Breast epithelium (tissue), 4 donors: ENCODE results near the gene EPRS1. TPM values are rescaled to one million over a fixed set of nuclear protein-coding genes. Genes with fewer than 3 reads are reported as not detected.

Source experiments
- DNase-seq, 2 donors: peaks; one replicate each; pipeline ENCODE4 v3.0.0-alpha.2; 2019; ENCODE audit warnings: low spot score in 2 of 2
- H3K27ac ChIP-seq, 2 donors: fragments of 200-600 bp; sonication (generic) in 1 of 2; one replicate each; pipeline ENCODE4 v1.5.1; 2016 to 2019; ENCODE audit warnings: mild to moderate bottlenecking in 1 of 2
- H3K27me3 ChIP-seq, 2 donors: fragments of 200-600 bp; sonication (generic) in 1 of 2; one replicate each; pipeline versions ENCODE4 v1.5.1 to v1.6.0; 2017 to 2019; ENCODE audit warnings: control low read depth in 1 of 2, mild to moderate bottlenecking in 1 of 2
- H3K36me3 ChIP-seq: fragments of 200-600 bp; one replicate; pipeline ENCODE4 v1.5.1; 2019
- H3K4me1 ChIP-seq, 2 donors: fragments of 200-600 bp; sonication (generic); one replicate each; pipeline ENCODE4 v1.5.1; 2016 to 2019; ENCODE audit warnings: control low read depth in 1 of 2
- H3K4me3 ChIP-seq, 3 donors: fragments of 200-600 bp; sonication (generic); 1 replicate in 2 of 3; 2 replicates in 1 of 3; pipeline ENCODE4 v1.5.1; 2016 to 2019; ENCODE audit warnings: mild to moderate bottlenecking in 3 of 3, moderate library complexity in 2 of 3
- H3K9me3 ChIP-seq, 2 donors: fragments of 200-600 bp; sonication (generic) in 1 of 2; one replicate each; pipeline ENCODE4 v1.5.1; 2016 to 2019; ENCODE audit warnings: control low read depth in 1 of 2
- POLR2A ChIP-seq: fragments of 450-650 bp; IDR thresholded peaks from one replicate; pipeline ENCODE4 v1.6.1; 2016; ENCODE audit warnings: antibody characterized with exemption, mild to moderate bottlenecking, moderate library complexity
- POLR2AphosphoS5 ChIP-seq, 3 donors: sonication (generic); formaldehyde crosslinking; IDR thresholded peaks; one replicate each; pipeline ENCODE4 v1.6.1; 2017; ENCODE audit warnings: antibody characterized with exemption in 3 of 3
- intact Hi-C: fragments of 100-400 bp; cut with DNase I; formaldehyde crosslinking; loops from one replicate; pipeline ENCODE4 v1.15.1; 2023; ENCODE audit warnings: low total_unique reads
- total RNA-seq, 3 donors: library from RNA; depleted of rRNA; stranded (reverse); fragments of >200 nt; gene quantifications; one replicate each; pipeline ENCODE4 v1.1.0, GENCODE V29; 2016
- TF ChIP-seq, protein P1 (sequence below), 3 donors: fragments of 450-650 bp; IDR thresholded peaks; one replicate each; pipeline ENCODE4 v1.5.1; 2016 to 2017; ENCODE audit warnings: antibody characterized with exemption in 3 of 3, mild to moderate bottlenecking in 3 of 3, moderate library complexity in 3 of 3

EPRS1 gene
- total RNA-seq, 3 donors from 2014 or later = 41.3 to 64.8 (median 47.5) TPM

- Histone ChIP-seq H3K27ac (no peak overlapping the region), H3K4me1 (no peaks in the 10 kb centered on the region), H3K4me3 (no peak overlapping the region), H3K27me3 (no peaks in the 10 kb centered on the region), H3K9me3 (no peaks in the 10 kb centered on the region), H3K36me3 (no peaks in the 10 kb centered on the region)
- intact Hi-C loops = no loop called here
- no peak for TF ChIP-seq POLR2AphosphoS5 (IDR thresholded peaks at IDR 0.05)
- no peak for TF ChIP-seq POLR2A
- no peak for DNase-seq
Measured at GRCh38 chr1:220011620-220012019, 34.7 kb downstream of the EPRS1 start.

- no peaks in the 10 kb centered on the region for H3K36me3 ChIP-seq
- DNase-seq = no peak
- H3K4me1 ChIP-seq = no peaks in the 10 kb centered on the region
- no peaks in the 10 kb centered on the region for H3K27me3 ChIP-seq
- no peak overlapping the region for H3K4me3 ChIP-seq
- TF ChIP-seq POLR2A = no peak
- TF ChIP-seq, protein P1, sequence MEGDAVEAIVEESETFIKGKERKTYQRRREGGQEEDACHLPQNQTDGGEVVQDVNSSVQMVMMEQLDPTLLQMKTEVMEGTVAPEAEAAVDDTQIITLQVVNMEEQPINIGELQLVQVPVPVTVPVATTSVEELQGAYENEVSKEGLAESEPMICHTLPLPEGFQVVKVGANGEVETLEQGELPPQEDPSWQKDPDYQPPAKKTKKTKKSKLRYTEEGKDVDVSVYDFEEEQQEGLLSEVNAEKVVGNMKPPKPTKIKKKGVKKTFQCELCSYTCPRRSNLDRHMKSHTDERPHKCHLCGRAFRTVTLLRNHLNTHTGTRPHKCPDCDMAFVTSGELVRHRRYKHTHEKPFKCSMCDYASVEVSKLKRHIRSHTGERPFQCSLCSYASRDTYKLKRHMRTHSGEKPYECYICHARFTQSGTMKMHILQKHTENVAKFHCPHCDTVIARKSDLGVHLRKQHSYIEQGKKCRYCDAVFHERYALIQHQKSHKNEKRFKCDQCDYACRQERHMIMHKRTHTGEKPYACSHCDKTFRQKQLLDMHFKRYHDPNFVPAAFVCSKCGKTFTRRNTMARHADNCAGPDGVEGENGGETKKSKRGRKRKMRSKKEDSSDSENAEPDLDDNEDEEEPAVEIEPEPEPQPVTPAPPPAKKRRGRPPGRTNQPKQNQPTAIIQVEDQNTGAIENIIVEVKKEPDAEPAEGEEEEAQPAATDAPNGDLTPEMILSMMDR (IDR thresholded peaks at IDR 0.05) = no peak
- no peak for TF ChIP-seq POLR2AphosphoS5 (IDR thresholded peaks at IDR 0.05)
- no peak overlapping the region for H3K27ac ChIP-seq
- intact Hi-C loops = no loop called here
- H3K9me3 ChIP-seq = no peaks in the 10 kb centered on the region
Measured at GRCh38 chr1:220007438-220007837, 38.9 kb downstream of the EPRS1 start.

DNA sequence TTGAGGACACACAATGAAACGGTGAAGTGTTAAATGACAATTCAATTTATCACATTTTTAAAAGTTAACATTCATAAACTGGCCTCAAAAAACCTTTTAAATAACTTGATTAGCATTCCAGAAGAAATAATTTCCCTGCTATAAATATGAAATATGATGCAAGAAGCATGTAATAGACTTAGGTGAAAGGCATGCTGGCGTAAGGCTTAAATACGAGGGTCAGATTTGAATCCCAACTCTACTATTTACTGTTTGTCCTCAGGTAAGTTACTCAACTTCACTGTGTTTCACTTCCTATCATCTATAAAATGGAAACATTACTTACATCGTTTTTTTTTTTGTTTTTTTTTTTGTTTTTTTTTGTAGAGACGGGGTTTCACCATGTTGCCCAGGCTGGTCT is 40.8 kb downstream of the EPRS1 start:
- Histone ChIP-seq H3K4me3 (no peak overlapping the region), H3K9me3 (no peaks in the 10 kb centered on the region), H3K27ac (no peak overlapping the region), H3K36me3 (no peaks in the 10 kb centered on the region), H3K4me1 (no peaks in the 10 kb centered on the region), H3K27me3 (no peaks in the 10 kb centered on the region)
- DNase-seq = no peak
- intact Hi-C loops = no loop called here
- TF ChIP-seq POLR2A = no peak
- TF ChIP-seq, protein P1 (IDR thresholded peaks at IDR 0.05) = no peak
- no peak for TF ChIP-seq POLR2AphosphoS5 (IDR thresholded peaks at IDR 0.05)

DNA sequence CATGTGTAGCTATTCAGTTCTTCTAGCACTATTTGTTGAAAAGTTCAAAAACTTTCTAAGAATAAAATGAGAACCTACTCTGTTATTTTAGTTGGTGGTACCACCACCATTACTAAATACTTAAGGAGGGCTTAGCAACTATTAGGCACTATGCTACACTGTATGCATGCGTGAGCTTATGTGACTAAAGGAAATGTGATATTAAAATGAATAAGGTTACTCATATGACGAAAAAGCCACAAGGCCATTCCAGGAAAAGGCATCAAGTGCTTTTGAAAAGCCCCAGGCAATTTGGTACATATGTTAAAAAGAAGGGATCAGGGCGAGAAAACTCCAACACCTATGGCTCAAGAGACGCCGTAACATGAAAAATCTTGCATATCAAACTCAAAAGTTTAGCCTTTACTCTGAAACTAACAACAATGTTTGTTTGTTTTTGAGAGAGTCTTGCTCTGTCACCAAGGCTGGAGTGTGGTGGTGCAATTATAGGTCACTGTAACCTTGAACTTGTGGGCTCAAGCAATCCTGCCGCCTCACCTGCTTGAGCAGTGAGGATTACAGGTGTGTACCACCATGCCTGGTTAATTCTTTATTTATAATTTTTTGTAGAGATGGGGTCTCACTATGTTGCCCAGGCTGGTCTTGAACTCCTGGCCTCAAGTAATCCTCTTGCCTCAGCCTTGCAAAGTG is 42.5 kb downstream of the EPRS1 start:
- Histone ChIP-seq H3K27me3 (no peaks in the 10 kb centered on the region), H3K36me3 (no peaks in the 10 kb centered on the region), H3K9me3 (no peaks in the 10 kb centered on the region), H3K4me1 (no peaks in the 10 kb centered on the region), H3K4me3 (no peak overlapping the region), H3K27ac (no peak overlapping the region)
- no peak for TF ChIP-seq POLR2AphosphoS5 (IDR thresholded peaks at IDR 0.05)
- no peak for TF ChIP-seq POLR2A
- TF ChIP-seq, protein P1 (IDR thresholded peaks at IDR 0.05) = no peak
- intact Hi-C loops = no loop called here
- no peak for DNase-seq

- no peaks in the 10 kb centered on the region for H3K9me3 ChIP-seq
- no peak for DNase-seq
- TF ChIP-seq, protein P1 (IDR thresholded peaks at IDR 0.05) = no peak
- TF ChIP-seq POLR2AphosphoS5 (IDR thresholded peaks at IDR 0.05) (no peak), POLR2A (no peak)
- H3K36me3 ChIP-seq = no peaks in the 10 kb centered on the region
- no peaks in the 10 kb centered on the region for H3K27me3 ChIP-seq
- no peaks in the 10 kb centered on the region for H3K4me1 ChIP-seq
- H3K27ac ChIP-seq = no peak overlapping the region
- H3K4me3 ChIP-seq = no peak overlapping the region
- intact Hi-C loops = no loop called here
Measured at GRCh38 chr1:220003015-220003414, 43.3 kb downstream of the EPRS1 start.
